Measurements from ENCODE around the gene TBX21. TPM values are rescaled to one million over a fixed set of nuclear protein-coding genes. Genes with fewer than 3 reads are reported as not detected.

TBX21 gene, protein sequence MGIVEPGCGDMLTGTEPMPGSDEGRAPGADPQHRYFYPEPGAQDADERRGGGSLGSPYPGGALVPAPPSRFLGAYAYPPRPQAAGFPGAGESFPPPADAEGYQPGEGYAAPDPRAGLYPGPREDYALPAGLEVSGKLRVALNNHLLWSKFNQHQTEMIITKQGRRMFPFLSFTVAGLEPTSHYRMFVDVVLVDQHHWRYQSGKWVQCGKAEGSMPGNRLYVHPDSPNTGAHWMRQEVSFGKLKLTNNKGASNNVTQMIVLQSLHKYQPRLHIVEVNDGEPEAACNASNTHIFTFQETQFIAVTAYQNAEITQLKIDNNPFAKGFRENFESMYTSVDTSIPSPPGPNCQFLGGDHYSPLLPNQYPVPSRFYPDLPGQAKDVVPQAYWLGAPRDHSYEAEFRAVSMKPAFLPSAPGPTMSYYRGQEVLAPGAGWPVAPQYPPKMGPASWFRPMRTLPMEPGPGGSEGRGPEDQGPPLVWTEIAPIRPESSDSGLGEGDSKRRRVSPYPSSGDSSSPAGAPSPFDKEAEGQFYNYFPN
- total RNA-seq (2022; extraction: Qiagen RNA extraction), result 0.13 to 0.27 TPM (median 0.15 TPM) in 5 replicates

DNA sequence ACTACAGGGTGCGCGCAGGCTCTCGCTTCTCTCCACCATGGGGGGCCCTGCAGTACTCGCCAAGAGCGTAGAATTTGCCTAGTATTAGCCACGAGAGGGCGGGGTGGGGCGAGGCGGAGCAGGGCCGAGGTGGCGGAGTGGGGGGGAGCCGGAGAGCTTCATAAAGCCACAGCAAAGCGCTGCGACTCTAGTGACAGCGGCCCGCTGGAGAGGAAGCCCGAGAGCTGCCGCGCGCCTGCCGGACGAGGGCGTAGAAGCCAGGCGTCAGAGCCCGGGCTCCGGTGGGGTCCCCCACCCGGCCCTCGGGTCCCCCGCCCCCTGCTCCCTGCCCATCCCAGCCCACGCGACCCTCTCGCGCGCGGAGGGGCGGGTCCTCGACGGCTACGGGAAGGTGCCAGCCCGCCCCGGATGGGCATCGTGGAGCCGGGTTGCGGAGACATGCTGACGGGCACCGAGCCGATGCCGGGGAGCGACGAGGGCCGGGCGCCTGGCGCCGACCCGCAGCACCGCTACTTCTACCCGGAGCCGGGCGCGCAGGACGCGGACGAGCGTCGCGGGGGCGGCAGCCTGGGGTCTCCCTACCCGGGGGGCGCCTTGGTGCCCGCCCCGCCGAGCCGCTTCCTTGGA lies at the start of gene TBX21:
Gene TBX21, plus strand, starts transcription at position 190 of the 627 bp plus-strand sequence. Its CDS starts 219 bp downstream, at position 409.

DNA sequence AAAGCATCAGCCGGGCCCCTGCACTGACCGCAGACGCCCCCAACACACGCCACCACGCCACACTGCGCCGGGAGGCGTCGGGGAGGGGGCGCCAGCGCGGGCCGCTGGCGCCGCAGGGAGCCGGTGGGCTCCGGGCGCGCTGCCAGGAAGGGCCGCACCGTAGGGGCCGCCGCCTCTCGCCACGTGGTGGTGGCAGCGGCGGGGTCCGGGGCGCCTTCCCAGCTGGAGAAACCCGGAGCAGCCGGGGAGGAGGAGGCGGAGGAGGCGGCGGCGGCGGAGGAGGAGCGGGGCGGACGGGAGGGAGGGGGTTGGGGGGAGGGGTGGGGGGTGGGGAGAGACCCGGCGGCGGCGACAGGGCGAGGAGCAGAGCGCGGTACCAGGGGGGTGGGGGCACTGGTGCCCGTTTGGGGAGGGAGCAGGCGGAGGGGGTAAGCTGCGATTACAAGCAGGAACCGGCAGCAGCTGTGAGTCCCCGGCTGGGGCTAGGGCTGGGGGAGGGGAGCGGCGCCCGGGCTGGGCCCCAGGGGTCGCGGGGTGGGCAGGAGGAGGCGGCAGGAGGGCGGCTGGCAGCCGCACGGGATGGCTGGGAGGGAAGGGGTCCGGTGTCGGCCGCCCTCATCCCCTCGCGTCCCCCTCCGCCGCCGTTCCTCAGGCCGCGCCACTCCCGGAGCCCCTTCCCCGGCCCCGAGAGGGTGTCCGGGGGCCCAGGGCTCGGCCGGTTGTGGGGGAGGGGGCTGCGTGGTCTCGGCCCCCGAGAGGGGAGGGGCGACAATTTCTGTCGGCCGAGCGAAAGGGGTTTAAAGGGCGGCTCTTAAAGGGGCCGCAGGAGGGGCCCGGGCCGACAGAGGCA lies 39.1 kb upstream of the TBX21 start, which contains the start of gene TBKBP1:
Gene TBKBP1, plus strand, starts transcription at position 431 of the 850 bp plus-strand sequence. CDS start 1,952 bp downstream, outside the sequence.

Other genes with a start within 250 kb of the TBX21 start
- gene NPEPPS, start 202.1 kb upstream of the TBX21 start, total RNA-seq (2022; extraction: Qiagen RNA extraction), result 51.6 to 66.8 TPM (median 62.3 TPM) in 5 replicates
- 267 to 340 TPM (median 330 TPM) in 5 replicates for gene KPNB1, start 83.3 kb upstream of the TBX21 start, total RNA-seq (2022; extraction: Qiagen RNA extraction)
- 4.2 to 6.5 TPM (median 5.1 TPM) in 5 replicates for gene TBKBP1, start 39.1 kb upstream of the TBX21 start, total RNA-seq (2022; extraction: Qiagen RNA extraction)
- gene OSBPL7, start 88.6 kb downstream of the TBX21 start, total RNA-seq (2022; extraction: Qiagen RNA extraction), result 9.8 to 16.3 TPM (median 13.6 TPM) in 5 replicates
- gene MRPL10, start 98.3 kb downstream of the TBX21 start, total RNA-seq (2022; extraction: Qiagen RNA extraction), result 86.1 to 122 TPM (median 87.6 TPM) in 5 replicates
- gene LRRC46, start 98.4 kb downstream of the TBX21 start, total RNA-seq (2022; extraction: Qiagen RNA extraction), result 2.9 to 3.6 TPM (median 3.2 TPM) in 5 replicates
- 32.4 to 40.3 TPM (median 36.9 TPM) in 5 replicates for gene SCRN2, start 108.0 kb downstream of the TBX21 start, total RNA-seq (2022; extraction: Qiagen RNA extraction)
- 3.9 to 5.4 TPM (median 4.4 TPM) in 5 replicates for gene SP6, start 117.9 kb downstream of the TBX21 start, total RNA-seq (2022; extraction: Qiagen RNA extraction)
- 16.3 to 20.1 TPM (median 16.7 TPM) in 5 replicates for gene SP2, start 163.0 kb downstream of the TBX21 start, total RNA-seq (2022; extraction: Qiagen RNA extraction)
- gene PNPO, start 208.3 kb downstream of the TBX21 start, total RNA-seq (2022; extraction: Qiagen RNA extraction), result 22.1 to 23.5 TPM (median 22.6 TPM) in 5 replicates
- 2.1 to 3.1 TPM (median 2.3 TPM) in 5 replicates for gene PRR15L, start 224.6 kb downstream of the TBX21 start, total RNA-seq (2022; extraction: Qiagen RNA extraction)
- 103 to 132 TPM (median 112 TPM) in 5 replicates for gene CDK5RAP3, start 237.9 kb downstream of the TBX21 start, total RNA-seq (2022; extraction: Qiagen RNA extraction)

All from A549 treated with Mapracorat at 1 μM for 4 hours (cell line).